ENCODE results near the gene ARHGAP15.

The ARHGAP15 gene

GRCh38 chr2:143635302-143635701, 506.1 kb downstream of the ARHGAP15 start:
- no peaks in the 10 kb centered on the region for H3K27me3 ChIP-seq (ENCODE audit: insufficient read depth, poor library complexity, severe bottlenecking)

GRCh38 chr2:143635936-143636335, 506.7 kb downstream of the ARHGAP15 start:
- H3K27me3 ChIP-seq (ENCODE audit: insufficient read depth, poor library complexity, severe bottlenecking): no peaks in the 10 kb centered on the region
- no peak overlapping the region for H3K27ac ChIP-seq (replicated peaks)
- no peak for DNase-seq (ENCODE audit: low read depth in 1 of 2, low spot score in 1 of 2)
- no peak for TF ChIP-seq SPI1 (IDR thresholded peaks at IDR 0.05; ENCODE audit: borderline replicate concordance, low read depth)
- no peak for TF ChIP-seq POLR2AphosphoS5 (IDR thresholded peaks at IDR 0.05; ENCODE audit: low read depth)
- no peak for TF ChIP-seq CTCF (IDR thresholded peaks at IDR 0.05; ENCODE audit: insufficient read depth, low read length)
- TF ChIP-seq GABPA (IDR thresholded peaks at IDR 0.05; ENCODE audit: low read depth): no peak
- no peak for TF ChIP-seq REST (IDR thresholded peaks at IDR 0.05; ENCODE audit: insufficient replicate concordance, low read depth)
- H3K4me3 ChIP-seq (replicated peaks; ENCODE audit: insufficient read depth, low read length): no peak overlapping the region

More at GRCh38 chr2:143635302-143635701, 506.1 kb downstream of the ARHGAP15 start:
- Histone ChIP-seq H3K4me3 (replicated peaks; ENCODE audit: insufficient read depth, low read length) (no peak overlapping the region), H3K27ac (replicated peaks) (no peak overlapping the region)
- DNase-seq (ENCODE audit: low read depth in 1 of 2, low spot score in 1 of 2): no peak
- TF ChIP-seq REST (IDR thresholded peaks at IDR 0.05; ENCODE audit: insufficient replicate concordance, low read depth) (no peak), POLR2AphosphoS5 (IDR thresholded peaks at IDR 0.05; ENCODE audit: low read depth) (no peak), SPI1 (IDR thresholded peaks at IDR 0.05; ENCODE audit: borderline replicate concordance, low read depth) (no peak), CTCF (IDR thresholded peaks at IDR 0.05; ENCODE audit: insufficient read depth, low read length) (no peak), GABPA (IDR thresholded peaks at IDR 0.05; ENCODE audit: low read depth) (no peak)

- Histone ChIP-seq H3K27ac (replicated peaks) (no peak overlapping the region), H3K4me3 (replicated peaks; ENCODE audit: insufficient read depth, low read length) (no peak overlapping the region), H3K27me3 (ENCODE audit: insufficient read depth, poor library complexity, severe bottlenecking) (no peaks in the 10 kb centered on the region)
- no peak for DNase-seq (ENCODE audit: low read depth in 1 of 2, low spot score in 1 of 2)
- no peak for TF ChIP-seq SPI1 (IDR thresholded peaks at IDR 0.05; ENCODE audit: borderline replicate concordance, low read depth)
- TF ChIP-seq POLR2AphosphoS5 (IDR thresholded peaks at IDR 0.05; ENCODE audit: low read depth): no peak
Measured at GRCh38 chr2:143640826-143641225, 511.6 kb downstream of the ARHGAP15 start.

- Histone ChIP-seq H3K4me3 (replicated peaks; ENCODE audit: insufficient read depth, low read length) (no peak overlapping the region), H3K27ac (replicated peaks) (no peak overlapping the region), H3K27me3 (ENCODE audit: insufficient read depth, poor library complexity, severe bottlenecking) (no peaks in the 10 kb centered on the region)
- DNase-seq (ENCODE audit: low read depth in 1 of 2, low spot score in 1 of 2): no peak
- TF ChIP-seq CTCF (IDR thresholded peaks at IDR 0.05; ENCODE audit: insufficient read depth, low read length): no peak
- TF ChIP-seq POLR2AphosphoS5 (IDR thresholded peaks at IDR 0.05; ENCODE audit: low read depth): no peak
- TF ChIP-seq GABPA (IDR thresholded peaks at IDR 0.05; ENCODE audit: low read depth): no peak
Measured at GRCh38 chr2:143645921-143646645, 516.9 kb downstream of the ARHGAP15 start.

All from HL-60 (cell line).